BLaER1 treated with 17β-estradiol and CSF1 and Interleukin-3, amounts not matched to agents 10 nM and 100 nM (cell line): ENCODE measurements around the gene STAC2.
"Not testable (repeated sequence)": the region's sequence is repeated elsewhere in the genome, so short reads cannot be mapped to it uniquely, and the experiment has no call there.

Source experiments
- H3K27ac ChIP-seq, 11 experiments: shearing (Covaris generic); formaldehyde crosslinking; 2 replicates each; pipeline ENCODE4 v1.8.1; 2022
- H3K27me3 ChIP-seq, 11 experiments: shearing (Covaris generic); formaldehyde crosslinking; 2 replicates each; pipeline ENCODE4 v1.8.1; 2022
- H3K36me3 ChIP-seq, 11 experiments: shearing (Covaris generic); formaldehyde crosslinking; 2 replicates each; pipeline ENCODE4 v1.8.1; 2022
- H3K4me1 ChIP-seq, 10 experiments: shearing (Covaris generic); formaldehyde crosslinking; 2 replicates each; pipeline ENCODE4 v1.8.1; 2022
- H3K4me2 ChIP-seq, 11 experiments: shearing (Covaris generic); formaldehyde crosslinking; 2 replicates each; pipeline ENCODE4 v1.8.1; 2022
- H3K4me3 ChIP-seq, 10 experiments: shearing (Covaris generic); formaldehyde crosslinking; 2 replicates each; pipeline ENCODE4 v1.8.1; 2022
- H3K9ac ChIP-seq, 11 experiments: shearing (Covaris generic); formaldehyde crosslinking; 2 replicates each; pipeline ENCODE4 v1.8.1; 2022
- H3K9me3 ChIP-seq, 11 experiments: shearing (Covaris generic); formaldehyde crosslinking; replicated peaks in 1 of 11; 2 replicates each; pipeline ENCODE4 v1.8.1; 2022
- H4K20me1 ChIP-seq, 11 experiments: shearing (Covaris generic); formaldehyde crosslinking; 2 replicates each; pipeline ENCODE4 v1.8.1; 2022
- Cebpa-rat ChIP-seq, 11 experiments: shearing (Covaris generic); IDR thresholded peaks; 2 replicates each; pipeline ENCODE4 v1.8.1; 2022

STAC2 gene, protein sequence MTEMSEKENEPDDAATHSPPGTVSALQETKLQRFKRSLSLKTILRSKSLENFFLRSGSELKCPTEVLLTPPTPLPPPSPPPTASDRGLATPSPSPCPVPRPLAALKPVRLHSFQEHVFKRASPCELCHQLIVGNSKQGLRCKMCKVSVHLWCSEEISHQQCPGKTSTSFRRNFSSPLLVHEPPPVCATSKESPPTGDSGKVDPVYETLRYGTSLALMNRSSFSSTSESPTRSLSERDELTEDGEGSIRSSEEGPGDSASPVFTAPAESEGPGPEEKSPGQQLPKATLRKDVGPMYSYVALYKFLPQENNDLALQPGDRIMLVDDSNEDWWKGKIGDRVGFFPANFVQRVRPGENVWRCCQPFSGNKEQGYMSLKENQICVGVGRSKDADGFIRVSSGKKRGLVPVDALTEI

DNA sequence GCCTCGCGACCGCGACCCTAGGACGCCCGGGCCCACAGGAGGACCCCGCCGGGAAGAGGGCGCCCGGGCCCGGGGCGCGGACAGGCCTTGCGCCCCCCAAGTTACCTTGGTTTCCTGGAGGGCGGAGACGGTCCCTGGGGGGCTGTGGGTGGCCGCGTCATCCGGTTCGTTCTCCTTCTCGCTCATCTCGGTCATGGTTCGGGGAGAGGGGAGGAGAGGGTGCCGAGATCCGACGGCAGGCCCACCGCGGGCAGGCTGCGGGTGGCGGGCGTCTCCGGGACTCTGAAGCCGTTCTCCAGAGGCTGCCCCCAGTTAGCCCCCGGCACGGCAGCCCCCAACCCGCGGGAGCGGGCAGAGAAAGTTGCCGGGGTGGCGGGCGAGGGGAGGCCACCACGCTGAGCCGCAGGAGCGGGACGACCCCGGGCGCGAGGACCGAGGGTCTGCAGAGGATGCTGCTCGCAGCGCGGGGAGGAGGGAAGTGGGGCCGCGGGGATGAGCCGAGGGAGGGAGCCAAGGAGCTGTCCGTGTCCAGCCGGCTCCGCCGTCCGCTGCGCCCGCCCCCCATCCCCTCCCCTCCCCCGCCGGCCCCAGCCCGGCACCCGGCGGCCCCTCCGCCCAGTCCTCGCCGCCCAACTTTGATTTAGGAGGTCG, at the start of gene STAC2:
TSS of gene STAC2 (minus strand) at position 638 of the 651 bp plus-strand sequence. CDS start at position 195, 443 bp downstream.
- TF ChIP-seq Cebpa-rat (IDR thresholded peaks at IDR 0.05): no peak
- Histone ChIP-seq H3K9me3 (no peaks in the 10 kb centered on the region), H3K36me3 (no peaks in the 10 kb centered on the region), H3K4me2 (peak within 1 kb of the TSS; percentile 85 to 99 (median 96)), H3K4me3 (peak within 1 kb of the TSS; percentile 34 to 70 (median 58)), H3K27me3 (peaks cover 46 to 62% (median 56%) of the 10 kb centered on the region in 11 experiments), H3K9ac (peak within 1 kb of the TSS in 9 of 11 experiments; percentile 18 to 54 (median 31); a peak in 11 of 22 replicates), H3K27ac (0 out of 22 replicates have a peak within 1 kb of the TSS, but pooled peaks of 1 of the 11 experiments have one; percentile 1), H3K4me1 (peaks cover 33 to 57% (median 50%) of the 10 kb centered on the region in 10 experiments), H4K20me1 (peaks cover 0 to 43% (median 20%) of the 10 kb centered on the region in 11 experiments; a peak in 16 of 22 replicates)

DNA sequence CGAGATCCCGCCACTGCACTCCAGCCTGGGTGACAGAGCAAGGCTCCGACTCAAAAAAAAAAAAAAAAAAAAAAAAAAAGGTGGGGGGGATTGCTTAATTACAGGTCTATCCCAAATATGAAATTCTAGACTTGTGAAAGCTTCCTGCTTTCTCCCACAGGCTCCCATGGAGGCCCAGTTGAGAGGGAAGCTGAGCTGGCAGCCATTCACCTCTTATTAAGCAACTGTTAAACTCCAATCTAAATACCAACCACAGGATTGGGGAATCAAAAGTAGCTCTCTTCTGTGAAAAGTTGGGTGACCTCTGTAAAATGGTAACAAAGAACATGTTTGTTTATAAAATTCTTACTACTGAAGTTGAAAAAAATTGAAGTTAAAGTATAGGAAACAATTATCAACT, 45.8 kb upstream of the STAC2 start:
- no peak overlapping the region for H3K27ac ChIP-seq
- no peaks in the 10 kb centered on the region for H3K27me3 ChIP-seq
- no peaks in the 10 kb centered on the region for H3K9me3 ChIP-seq
- no peak for TF ChIP-seq Cebpa-rat (IDR thresholded peaks at IDR 0.05)
- H3K4me1 ChIP-seq: peaks cover 0 to 9% (median 8%) of the 10 kb centered on the region in 10 experiments; a peak in 10 of 20 replicates
- H4K20me1 ChIP-seq: no peaks in the 10 kb centered on the region
- H3K36me3 ChIP-seq: peaks cover 25 to 90% (median 59%) of the 10 kb centered on the region in 11 experiments
- no peak overlapping the region for H3K4me3 ChIP-seq
- no peak overlapping the region for H3K4me2 ChIP-seq
- H3K9ac ChIP-seq: no peak overlapping the region

DNA sequence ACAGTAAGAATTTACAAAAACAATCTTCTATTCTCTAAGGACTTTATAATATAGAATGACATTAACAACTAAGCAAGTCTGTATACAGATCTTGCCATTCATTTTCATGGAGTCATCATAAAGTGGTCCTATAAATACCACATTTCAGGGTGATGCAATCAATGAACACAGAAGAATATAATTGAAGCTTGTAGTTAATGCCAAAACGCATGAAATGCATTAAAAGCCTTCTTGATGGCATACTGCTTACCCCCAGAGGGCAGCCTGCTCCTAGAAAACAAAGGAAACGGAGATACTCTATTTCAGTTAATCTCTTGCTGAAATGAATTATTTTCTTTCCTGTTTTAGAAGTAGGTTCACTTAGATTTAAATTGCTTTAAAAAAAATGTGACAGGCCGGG, 45.2 kb upstream of the STAC2 start:
- H3K4me2 ChIP-seq: no peak overlapping the region
- H4K20me1 ChIP-seq: no peaks in the 10 kb centered on the region
- no peaks in the 10 kb centered on the region for H3K9me3 ChIP-seq
- no peaks in the 10 kb centered on the region for H3K27me3 ChIP-seq
- H3K4me1 ChIP-seq: peaks cover 0 to 3% (median 2%) of the 10 kb centered on the region in 10 experiments; a peak in 10 of 20 replicates
- no peak overlapping the region for H3K9ac ChIP-seq
- H3K36me3 ChIP-seq: peaks cover 25 to 96% (median 64%) of the 10 kb centered on the region in 11 experiments
- peak in 1 of 11 experiments; percentile 31; a peak in 1 of 22 replicates for TF ChIP-seq Cebpa-rat (IDR thresholded peaks at IDR 0.05)
- no peak overlapping the region for H3K27ac ChIP-seq
- no peak overlapping the region for H3K4me3 ChIP-seq

DNA sequence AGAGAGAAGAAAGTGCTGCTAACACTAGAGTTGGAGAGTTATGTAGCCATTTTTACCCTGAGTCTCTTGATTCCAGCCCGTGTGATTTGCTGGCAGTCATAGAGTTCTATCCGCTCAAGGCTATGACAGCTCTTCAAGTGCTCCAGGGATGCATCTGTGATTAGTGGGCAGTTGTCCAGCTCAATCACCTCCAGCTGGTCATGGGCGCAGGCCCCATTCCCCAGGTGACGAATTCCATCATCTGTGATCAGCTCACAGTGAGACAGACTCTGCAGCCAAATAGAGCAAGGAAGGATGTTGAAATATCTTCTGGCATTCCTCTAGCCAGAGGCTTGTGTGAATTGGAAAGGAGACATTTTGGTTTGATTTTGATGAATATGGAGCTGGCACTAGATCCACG, 38.4 kb upstream of the STAC2 start:
- no peak overlapping the region for H3K27ac ChIP-seq
- no peaks in the 10 kb centered on the region for H3K4me1 ChIP-seq
- no peak overlapping the region for H3K4me2 ChIP-seq
- no peaks in the 10 kb centered on the region for H3K27me3 ChIP-seq
- no peaks in the 10 kb centered on the region for H4K20me1 ChIP-seq
- no peaks in the 10 kb centered on the region for H3K9me3 ChIP-seq
- H3K9ac ChIP-seq: no peak overlapping the region
- no peak overlapping the region for H3K4me3 ChIP-seq
- peaks cover 60 to 100% (median 98%) of the 10 kb centered on the region in 11 experiments for H3K36me3 ChIP-seq
- no peak for TF ChIP-seq Cebpa-rat (IDR thresholded peaks at IDR 0.05)

DNA sequence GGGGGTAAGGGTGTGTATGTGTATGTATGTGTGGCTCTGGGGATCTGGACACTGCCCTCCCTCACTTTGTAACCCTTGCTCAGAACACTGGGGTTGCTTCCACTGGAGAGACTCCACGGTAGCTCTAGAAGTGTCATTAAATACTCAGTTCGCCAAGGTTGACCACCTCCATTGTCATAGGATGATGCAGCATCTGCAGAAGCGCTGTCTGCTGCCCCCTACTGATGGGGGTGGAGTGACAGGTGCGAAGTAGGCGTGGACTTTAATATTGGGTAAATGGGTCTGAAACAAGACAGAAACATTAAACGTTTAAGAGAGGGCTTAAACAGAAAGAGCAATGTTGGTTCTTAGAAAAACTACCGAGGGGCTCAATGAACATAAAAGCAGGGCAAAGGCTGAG, 35.5 kb upstream of the STAC2 start:
- no peaks in the 10 kb centered on the region for H3K9me3 ChIP-seq
- peaks cover 44 to 99% (median 88%) of the 10 kb centered on the region in 11 experiments for H3K36me3 ChIP-seq
- no peak overlapping the region for H3K9ac ChIP-seq
- no peaks in the 10 kb centered on the region for H4K20me1 ChIP-seq
- H3K4me1 ChIP-seq: no peaks in the 10 kb centered on the region
- TF ChIP-seq Cebpa-rat (IDR thresholded peaks at IDR 0.05): no peak
- H3K27me3 ChIP-seq: no peaks in the 10 kb centered on the region
- no peak overlapping the region for H3K4me3 ChIP-seq
- no peak overlapping the region for H3K27ac ChIP-seq
- H3K4me2 ChIP-seq: no peak overlapping the region

DNA sequence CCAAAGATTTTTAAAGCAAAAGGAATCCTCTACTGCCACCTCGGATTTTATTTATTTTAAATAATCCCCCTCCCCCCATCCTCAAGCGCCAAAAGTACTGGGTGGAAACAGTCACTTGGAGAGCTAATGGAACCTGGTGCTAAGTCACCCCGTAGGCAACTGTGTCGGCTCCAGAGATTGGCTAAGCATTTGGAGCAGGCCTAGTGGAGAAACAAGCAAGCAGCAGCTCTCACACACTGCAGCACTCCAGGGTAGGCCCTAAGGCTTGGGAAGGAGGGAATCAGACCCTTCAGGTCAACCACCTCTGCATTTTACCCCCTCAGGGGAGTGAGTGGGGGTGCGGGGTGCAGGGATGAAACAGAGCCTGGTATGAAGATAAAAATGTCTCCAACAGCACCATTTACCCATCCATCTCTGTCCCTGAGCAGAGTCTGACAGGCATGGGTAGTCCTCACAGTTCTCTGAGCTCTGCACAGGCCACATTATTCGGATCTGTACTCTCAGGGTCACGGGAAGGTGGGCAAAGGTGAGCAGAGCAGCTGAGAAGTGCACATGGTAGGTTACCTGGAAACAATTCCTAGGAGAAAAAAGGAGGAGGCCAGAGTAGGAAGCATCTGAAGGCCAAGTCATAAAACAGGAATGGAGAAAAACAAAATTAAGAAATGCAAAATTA, 27.2 kb upstream of the STAC2 start:
- no peak overlapping the region for H3K4me3 ChIP-seq
- H3K27me3 ChIP-seq: no peaks in the 10 kb centered on the region
- no peak for TF ChIP-seq Cebpa-rat (IDR thresholded peaks at IDR 0.05)
- no peak overlapping the region for H3K9ac ChIP-seq
- no peak overlapping the region for H3K27ac ChIP-seq
- H4K20me1 ChIP-seq: no peaks in the 10 kb centered on the region; a peak in 1 of 22 replicates
- no peaks in the 10 kb centered on the region for H3K9me3 ChIP-seq
- peaks cover 0 to 2% (median 0%) of the 10 kb centered on the region in 10 experiments; a peak in 1 of 20 replicates for H3K4me1 ChIP-seq
- no peak overlapping the region for H3K4me2 ChIP-seq
- H3K36me3 ChIP-seq: peaks cover 0 to 58% (median 25%) of the 10 kb centered on the region in 11 experiments; a peak in 16 of 22 replicates

DNA sequence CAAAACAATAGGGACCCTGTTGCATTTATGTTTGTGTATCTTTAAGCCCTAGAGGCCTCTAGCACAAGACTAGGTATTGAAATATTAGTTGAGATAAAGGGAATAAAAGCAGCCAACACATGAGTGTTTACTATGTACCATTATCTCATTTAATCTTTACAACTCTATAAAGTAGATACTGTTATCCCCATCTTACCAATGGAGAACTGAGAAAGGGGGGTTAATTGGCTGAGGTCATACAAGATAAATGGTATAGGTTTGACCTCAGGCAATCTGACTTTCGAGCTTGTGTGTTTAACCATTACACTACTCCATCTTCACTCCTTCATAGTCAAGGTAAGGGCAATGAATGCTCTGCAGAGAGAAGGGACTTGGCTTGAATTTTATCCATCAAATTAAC, 26.3 kb upstream of the STAC2 start:
- peaks cover 0 to 49% (median 18%) of the 10 kb centered on the region in 11 experiments; a peak in 14 of 22 replicates for H3K36me3 ChIP-seq

DNA sequence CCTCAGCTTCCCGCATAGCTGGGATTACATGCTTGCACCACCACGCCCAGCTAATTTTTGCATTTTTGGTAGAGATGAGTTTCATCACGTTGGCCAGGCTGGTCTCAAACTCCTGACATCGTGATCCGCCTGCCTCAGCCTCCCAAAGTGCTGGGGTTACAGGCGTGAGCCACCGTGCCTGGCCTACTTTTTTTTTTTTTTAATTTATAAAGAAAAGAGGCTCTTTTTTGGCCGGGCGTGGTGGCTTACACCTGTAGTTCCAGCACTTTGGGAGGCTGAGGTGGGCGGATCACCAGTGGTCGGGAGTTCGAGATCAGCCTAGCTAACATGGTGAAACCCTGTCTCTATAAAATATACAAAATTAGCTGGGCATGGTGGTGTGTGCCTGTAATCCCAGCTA, 24.3 kb upstream of the STAC2 start:
- H3K27ac ChIP-seq, H3K9ac ChIP-seq, H3K4me3 ChIP-seq, H3K4me1 ChIP-seq, H3K4me2 ChIP-seq, H3K27me3 ChIP-seq, H4K20me1 ChIP-seq, H3K9me3 ChIP-seq: not testable (repeated sequence)
- H3K36me3 ChIP-seq: peaks cover 0 to 32% (median 17%) of the 10 kb centered on the region in 11 experiments; a peak in 13 of 22 replicates

More for the DNA sequence above, 26.3 kb upstream of the STAC2 start:
- Histone ChIP-seq H3K27ac (no peak overlapping the region), H3K4me3 (no peak overlapping the region), H3K27me3 (no peaks in the 10 kb centered on the region), H3K4me1 (peaks cover 0 to 8% (median 5%) of the 10 kb centered on the region in 10 experiments; a peak in 5 of 20 replicates), H3K9ac (no peak overlapping the region), H3K4me2 (no peak overlapping the region), H3K9me3 (no peaks in the 10 kb centered on the region), H4K20me1 (no peaks in the 10 kb centered on the region; a peak in 1 of 22 replicates)
- no peak for TF ChIP-seq Cebpa-rat (IDR thresholded peaks at IDR 0.05)

DNA sequence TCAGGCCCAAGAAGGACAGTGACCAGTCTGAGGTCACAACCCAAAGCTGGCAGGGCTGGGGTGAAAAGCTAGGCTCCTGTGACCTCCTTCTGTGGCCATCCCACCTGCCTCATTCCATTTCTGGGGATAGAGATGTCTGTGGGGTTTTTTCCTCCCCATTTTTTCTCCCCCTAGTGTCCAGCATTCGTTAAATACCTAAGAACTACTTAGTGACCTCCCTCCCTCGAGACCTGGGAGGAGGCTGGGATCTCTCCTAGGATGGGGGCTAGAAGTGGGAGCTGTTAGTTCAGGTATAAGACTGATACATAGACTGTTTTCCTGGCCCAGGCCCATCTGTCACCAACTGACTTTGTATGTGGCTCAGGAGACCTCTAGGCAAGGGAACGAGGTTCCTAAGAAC, 20.5 kb upstream of the STAC2 start:
- Histone ChIP-seq H3K4me3 (no peak overlapping the region), H3K9ac (no peak overlapping the region), H3K27ac (no peak overlapping the region), H3K36me3 (0 out of 22 replicates have a peak, but pooled peaks cover 0 to 3% (median 0%) of the 10 kb centered on the region in 11 experiments), H3K4me2 (no peak overlapping the region), H3K9me3 (no peaks in the 10 kb centered on the region), H3K4me1 (peaks cover 16 to 47% (median 41%) of the 10 kb centered on the region in 10 experiments), H3K27me3 (no peaks in the 10 kb centered on the region), H4K20me1 (peaks cover 0 to 7% (median 4%) of the 10 kb centered on the region in 11 experiments; a peak in 8 of 22 replicates)
- TF ChIP-seq Cebpa-rat (IDR thresholded peaks at IDR 0.05): no peak
